Central memory CD8-positive, alpha-beta T cell (primary cell): ENCODE data around the gene CLDN19.

Experiments used
- ATAC-seq: fragments of 150-1000 bp; cut with Tn5 transposase; replicated peaks from 2 replicates; pipeline ENCODE4 v1.10.0; 2022; ENCODE audit warnings: mild to moderate bottlenecking, moderate FRiP score, moderate number of reproducible peaks; ENCODE audit not compliant: poor library complexity, severe bottlenecking; ENCODE audit errors: extremely low read depth
- DNase-seq, 2 donors: peaks; one replicate each; pipeline ENCODE4 v3.0.0; 2021; ENCODE audit warnings: low spot score in 2 of 2
- H3K27ac Mint-ChIP-seq: one replicate; pipeline ENCODE4 v1.8.0; 2022; ENCODE audit warnings: low read depth, mild to moderate bottlenecking, moderate library complexity, mixed read lengths
- H3K27me3 Mint-ChIP-seq: one replicate; pipeline ENCODE4 v1.8.0; 2022; ENCODE audit warnings: mixed read lengths
- H3K36me3 Mint-ChIP-seq: one replicate; pipeline ENCODE4 v1.8.0; 2022; ENCODE audit warnings: mild to moderate bottlenecking, moderate library complexity, mixed read lengths; ENCODE audit not compliant: insufficient read depth
- H3K4me1 Mint-ChIP-seq: one replicate; pipeline ENCODE4 v1.8.0; 2022; ENCODE audit warnings: mixed read lengths
- H3K4me3 Mint-ChIP-seq: one replicate; pipeline ENCODE4 v1.8.0; 2022; ENCODE audit warnings: mild to moderate bottlenecking, moderate library complexity, mixed read lengths
- H3K9me3 Mint-ChIP-seq: one replicate; pipeline ENCODE4 v1.8.0; 2022; ENCODE audit warnings: mixed read lengths

Gene CLDN19

GRCh38 chr1:42703888-42704464 lies 36.1 kb downstream of the CLDN19 start:
- H3K27ac Mint-ChIP-seq = peak overlapping the region; percentile 12
- no peak overlapping the region for H3K4me3 Mint-ChIP-seq
- H3K4me1 Mint-ChIP-seq = peaks cover 11% of the 10 kb centered on the region
- H3K36me3 Mint-ChIP-seq = peaks cover 69% of the 10 kb centered on the region
- H3K9me3 Mint-ChIP-seq = no peaks in the 10 kb centered on the region
- ATAC-seq (no peak), DNase-seq (no peak)
- no peaks in the 10 kb centered on the region for H3K27me3 Mint-ChIP-seq

DNA sequence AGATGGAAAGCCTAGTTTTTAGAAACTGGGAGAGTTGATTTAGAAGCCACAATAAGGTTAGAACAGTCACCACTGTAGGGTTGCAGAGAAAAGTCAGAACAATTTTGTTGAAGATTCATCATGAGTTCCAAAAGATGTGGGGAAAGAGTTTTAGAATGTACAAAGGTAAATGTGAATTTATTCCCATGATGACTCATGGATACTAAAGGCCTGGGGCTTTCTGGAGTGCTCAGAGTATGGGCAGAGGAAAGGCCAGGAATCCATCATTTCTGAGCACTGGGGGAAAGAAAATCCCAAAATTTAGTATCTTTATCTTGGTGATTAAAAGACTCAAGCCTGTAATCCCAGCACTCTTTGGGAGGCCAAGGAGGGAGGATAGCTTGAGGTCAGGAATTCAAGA lies 40.0 kb downstream of the CLDN19 start:
- Mint-ChIP-seq H3K27ac (peak overlapping the region; percentile 42), H3K36me3 (peaks cover 94% of the 10 kb centered on the region), H3K9me3 (no peaks in the 10 kb centered on the region)

GRCh38 chr1:42698081-42698813 lies 41.8 kb downstream of the CLDN19 start:
- no peaks in the 10 kb centered on the region for H3K9me3 Mint-ChIP-seq
- peaks cover 89% of the 10 kb centered on the region for H3K36me3 Mint-ChIP-seq
- H3K27ac Mint-ChIP-seq = peak overlapping the region; percentile 42
- H3K27me3 Mint-ChIP-seq = no peaks in the 10 kb centered on the region
- H3K4me1 Mint-ChIP-seq = peaks cover 38% of the 10 kb centered on the region
- DNase-seq (no peak), ATAC-seq (no peak)
- no peak overlapping the region for H3K4me3 Mint-ChIP-seq

More for the DNA sequence above, 40.0 kb downstream of the CLDN19 start:
- Mint-ChIP-seq H3K4me1 (peaks cover 21% of the 10 kb centered on the region), H3K4me3 (no peak overlapping the region), H3K27me3 (no peaks in the 10 kb centered on the region)
- ATAC-seq (no peak), DNase-seq (no peak)

GRCh38 chr1:42692911-42693310 lies 47.1 kb downstream of the CLDN19 start:
- ATAC-seq (no peak), DNase-seq (no peak)
- Mint-ChIP-seq H3K27me3 (no peaks in the 10 kb centered on the region), H3K4me1 (peaks cover 75% of the 10 kb centered on the region), H3K27ac (peak overlapping the region; percentile 33), H3K36me3 (peaks cover 45% of the 10 kb centered on the region), H3K4me3 (no peak overlapping the region), H3K9me3 (no peaks in the 10 kb centered on the region)

GRCh38 chr1:42692461-42692860 lies 47.6 kb downstream of the CLDN19 start:
- ATAC-seq (no peak), DNase-seq (no peak)
- Mint-ChIP-seq H3K4me1 (peaks cover 79% of the 10 kb centered on the region), H3K36me3 (peaks cover 42% of the 10 kb centered on the region), H3K9me3 (no peaks in the 10 kb centered on the region), H3K27ac (peak overlapping the region; percentile 33), H3K27me3 (no peaks in the 10 kb centered on the region), H3K4me3 (peak overlapping the region; percentile 29)

- Mint-ChIP-seq H3K4me3 (no peak overlapping the region), H3K27me3 (no peaks in the 10 kb centered on the region), H3K4me1 (peaks cover 92% of the 10 kb centered on the region), H3K27ac (no peak overlapping the region), H3K36me3 (peaks cover 35% of the 10 kb centered on the region), H3K9me3 (no peaks in the 10 kb centered on the region)
- ATAC-seq (peak; percentile 29), DNase-seq (no peak)
Observed at GRCh38 chr1:42691157-42691498, 48.9 kb downstream of the CLDN19 start.

DNA sequence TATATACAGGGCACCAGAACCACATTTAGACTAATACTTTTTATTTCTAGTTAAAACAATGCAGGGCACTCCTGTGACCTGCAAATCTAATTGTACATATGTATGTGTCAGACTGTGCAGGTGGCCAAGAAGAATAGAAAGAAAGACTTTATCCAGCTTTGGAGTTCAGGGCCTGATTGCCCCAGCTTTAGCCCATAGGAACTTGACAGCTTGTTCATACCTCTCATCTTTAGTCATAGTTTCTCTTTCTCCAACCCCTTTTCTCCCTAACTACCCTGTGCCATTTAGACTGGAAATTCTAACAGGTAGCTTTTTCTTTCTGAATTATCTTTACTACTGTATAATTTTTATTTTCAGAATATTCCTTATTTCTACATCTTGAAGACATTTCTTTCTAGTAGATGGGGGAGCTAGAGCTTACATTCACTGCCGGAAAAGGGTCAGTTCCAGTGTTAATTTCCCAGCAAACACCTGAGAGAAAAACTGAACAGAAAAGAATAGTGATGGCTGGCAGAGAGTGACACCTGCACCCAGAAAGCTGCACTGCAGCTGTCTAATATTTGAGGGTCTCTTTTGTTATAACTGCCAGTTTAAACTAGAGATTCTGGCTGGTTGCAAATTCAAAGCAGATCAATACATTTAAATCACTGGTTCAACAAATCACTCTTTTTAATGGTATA lies 49.4 kb downstream of the CLDN19 start:
- Mint-ChIP-seq H3K4me3 (no peak overlapping the region), H3K9me3 (no peaks in the 10 kb centered on the region), H3K27ac (peak overlapping the region; percentile 25), H3K36me3 (peaks cover 30% of the 10 kb centered on the region), H3K4me1 (peaks cover 94% of the 10 kb centered on the region), H3K27me3 (no peaks in the 10 kb centered on the region)
- DNase-seq (no peak), ATAC-seq (peak; percentile 29)

GRCh38 chr1:42689912-42690311 lies 50.1 kb downstream of the CLDN19 start:
- H3K27ac Mint-ChIP-seq = peak overlapping the region; percentile 25
- H3K27me3 Mint-ChIP-seq = no peaks in the 10 kb centered on the region
- H3K4me3 Mint-ChIP-seq = no peak overlapping the region
- DNase-seq (no peak), ATAC-seq (no peak)
- no peaks in the 10 kb centered on the region for H3K9me3 Mint-ChIP-seq
- H3K36me3 Mint-ChIP-seq = peaks cover 28% of the 10 kb centered on the region
- peaks cover 94% of the 10 kb centered on the region for H3K4me1 Mint-ChIP-seq

DNA sequence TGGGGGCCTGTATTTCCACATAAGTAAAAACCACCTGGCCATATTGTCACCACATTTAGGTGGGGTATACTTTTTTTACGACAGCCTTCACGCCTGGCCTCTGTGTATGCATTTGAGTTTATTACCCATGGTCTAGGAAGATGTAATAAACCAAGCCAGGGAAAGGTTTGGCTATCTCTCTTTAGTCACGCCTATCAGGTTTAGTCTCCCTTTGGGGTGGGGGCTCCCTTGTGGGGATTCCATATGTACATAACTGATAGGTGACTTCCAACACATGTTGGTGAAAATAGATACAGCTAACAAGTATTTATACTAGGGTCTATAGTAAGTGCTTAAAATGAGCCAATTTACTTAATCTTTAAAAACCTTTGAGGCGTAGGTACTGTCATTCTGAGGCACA lies 53.6 kb downstream of the CLDN19 start:
- peak overlapping the region; percentile 41 for H3K4me3 Mint-ChIP-seq
- H3K27me3 Mint-ChIP-seq = no peaks in the 10 kb centered on the region
- H3K4me1 Mint-ChIP-seq = peaks cover 84% of the 10 kb centered on the region
- ATAC-seq = no peak
- no peak for DNase-seq
- H3K9me3 Mint-ChIP-seq = no peaks in the 10 kb centered on the region
- H3K27ac Mint-ChIP-seq = peak overlapping the region; percentile 38
- peaks cover 36% of the 10 kb centered on the region for H3K36me3 Mint-ChIP-seq

GRCh38 chr1:42684139-42684538 lies 55.9 kb downstream of the CLDN19 start:
- Mint-ChIP-seq H3K27me3 (no peaks in the 10 kb centered on the region), H3K4me1 (peaks cover 74% of the 10 kb centered on the region), H3K36me3 (peaks cover 34% of the 10 kb centered on the region), H3K27ac (peak overlapping the region; percentile 95), H3K4me3 (peak overlapping the region; percentile 97), H3K9me3 (no peaks in the 10 kb centered on the region)
- ATAC-seq (no peak), DNase-seq (no peak)
